ENCODE measurements around the gene IL36RN. TPM values are rescaled to one million over a fixed set of nuclear protein-coding genes. Genes with fewer than 3 reads are reported as not detected.

Gene IL36RN
- total RNA-seq, 1 experiment from 2014 or later: 1.7 TPM

- no peak for TF ChIP-seq EZH2 (IDR thresholded peaks at IDR 0.05; ENCODE audit: low read depth)
- TF ChIP-seq, protein P1, sequence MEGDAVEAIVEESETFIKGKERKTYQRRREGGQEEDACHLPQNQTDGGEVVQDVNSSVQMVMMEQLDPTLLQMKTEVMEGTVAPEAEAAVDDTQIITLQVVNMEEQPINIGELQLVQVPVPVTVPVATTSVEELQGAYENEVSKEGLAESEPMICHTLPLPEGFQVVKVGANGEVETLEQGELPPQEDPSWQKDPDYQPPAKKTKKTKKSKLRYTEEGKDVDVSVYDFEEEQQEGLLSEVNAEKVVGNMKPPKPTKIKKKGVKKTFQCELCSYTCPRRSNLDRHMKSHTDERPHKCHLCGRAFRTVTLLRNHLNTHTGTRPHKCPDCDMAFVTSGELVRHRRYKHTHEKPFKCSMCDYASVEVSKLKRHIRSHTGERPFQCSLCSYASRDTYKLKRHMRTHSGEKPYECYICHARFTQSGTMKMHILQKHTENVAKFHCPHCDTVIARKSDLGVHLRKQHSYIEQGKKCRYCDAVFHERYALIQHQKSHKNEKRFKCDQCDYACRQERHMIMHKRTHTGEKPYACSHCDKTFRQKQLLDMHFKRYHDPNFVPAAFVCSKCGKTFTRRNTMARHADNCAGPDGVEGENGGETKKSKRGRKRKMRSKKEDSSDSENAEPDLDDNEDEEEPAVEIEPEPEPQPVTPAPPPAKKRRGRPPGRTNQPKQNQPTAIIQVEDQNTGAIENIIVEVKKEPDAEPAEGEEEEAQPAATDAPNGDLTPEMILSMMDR (conservative IDR thresholded peaks at IDR 0.05): no peak
- Histone ChIP-seq H3K9me3 (ENCODE audit: insufficient read depth, low read depth) (no peaks in the 10 kb centered on the region), H4K20me1 (ENCODE audit: insufficient read depth) (no peaks in the 10 kb centered on the region), H3K4me3 (no peak overlapping the region), H3K4me1 (replicated peaks; ENCODE audit: insufficient read depth) (peaks cover 28% of the 10 kb centered on the region), H3K36me3 (ENCODE audit: low read depth) (no peaks in the 10 kb centered on the region; the same call in 1 of the 2 replicates), H3K4me2 (no peak overlapping the region), H3K27me3 (ENCODE audit: insufficient read depth, low read depth) (no peaks in the 10 kb centered on the region), H3K79me2 (ENCODE audit: low read depth) (no peaks in the 10 kb centered on the region), H3K9me2 (ENCODE audit: insufficient read depth) (no peaks in the 10 kb centered on the region), H3F3A (ENCODE audit: insufficient read depth, low read depth) (peaks cover 26% of the 10 kb centered on the region), H3K27ac (no peak overlapping the region), H2AFZ (no peak overlapping the region)
- ChIA-PET CTCF (interaction anchor here (0.6 to 0.9 kb wide), 3 partner anchors 91 to 119 kb away, joined by 3 to 5 read pairs (median 4); no protein-coding TSS in a partner anchor), POLR2A (ENCODE audit: unreplicated experiment) (no interaction called here)
- DNase-seq: no peak
- intact Hi-C loops (cut with micrococcal nuclease; ENCODE audit: unreplicated experiment): loop anchor here (5.0 kb wide), 1 partner anchor 309 kb away; no protein-coding TSS in a partner anchor
- no TSS peak for BruUV-seq (replicated peaks)
These were observed 24.3 kb downstream of the IL36RN start for GRCh38 chr2:113083296-113083695.

DNA sequence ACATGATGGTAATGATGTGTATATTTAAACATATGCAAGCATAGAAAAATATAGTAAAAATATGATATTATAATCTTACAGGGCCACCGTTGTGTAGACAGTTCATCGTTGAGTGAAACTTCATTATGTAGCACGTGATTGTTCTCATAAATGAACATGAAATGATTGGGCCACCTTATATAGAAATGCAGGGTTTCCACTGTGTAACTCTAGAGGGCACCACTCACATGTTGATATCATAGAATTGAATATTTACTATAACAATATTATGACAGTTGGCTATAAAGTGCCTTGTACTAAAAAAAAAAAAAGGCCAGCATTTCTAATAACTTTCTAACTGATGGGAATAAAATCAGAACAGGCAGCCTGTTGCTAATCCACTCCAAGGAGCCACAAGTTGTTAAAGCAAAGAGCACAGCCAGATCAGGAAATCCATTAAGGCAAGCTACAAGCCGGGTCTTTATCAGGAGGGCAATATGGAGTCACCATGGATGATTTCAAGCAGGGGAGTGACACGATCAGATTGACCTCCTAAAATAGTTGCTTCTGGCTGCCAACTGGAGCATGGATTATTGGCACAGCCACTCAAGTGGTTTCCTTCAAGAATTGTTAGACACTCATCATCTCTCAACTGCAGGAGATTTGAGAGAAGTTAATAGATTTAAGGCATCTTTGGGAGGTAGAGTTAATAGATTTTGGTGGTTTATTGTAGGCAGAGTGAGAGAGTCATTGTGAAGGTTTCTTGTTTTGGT, 25.4 kb downstream of the IL36RN start:
- POLR2A ChIA-PET (ENCODE audit: unreplicated experiment): no interaction called here
- no peaks in the 10 kb centered on the region for H4K20me1 ChIP-seq (ENCODE audit: insufficient read depth)
- no peak for TF ChIP-seq EZH2 (IDR thresholded peaks at IDR 0.05; ENCODE audit: low read depth)
- TF ChIP-seq, protein P1 (conservative IDR thresholded peaks at IDR 0.05): peak; percentile 66
- no peak overlapping the region for H3K4me2 ChIP-seq
- peaks cover 20% of the 10 kb centered on the region for H3K4me1 ChIP-seq (replicated peaks; ENCODE audit: insufficient read depth)
- intact Hi-C loops (cut with micrococcal nuclease; ENCODE audit: unreplicated experiment): loop anchor here (1.0 to 5.0 kb wide), 3 partner anchors 115 to 308 kb away; no protein-coding TSS in a partner anchor
- H3K27me3 ChIP-seq (ENCODE audit: insufficient read depth, low read depth): no peaks in the 10 kb centered on the region
- no peaks in the 10 kb centered on the region for H3K9me2 ChIP-seq (ENCODE audit: insufficient read depth)
- no peak for DNase-seq
- H3K36me3 ChIP-seq (ENCODE audit: low read depth): no peaks in the 10 kb centered on the region; the same call in 1 of the 2 replicates
- no peaks in the 10 kb centered on the region for H3K79me2 ChIP-seq (ENCODE audit: low read depth)
- no peak overlapping the region for H2AFZ ChIP-seq
- no peak overlapping the region for H3K4me3 ChIP-seq
- CTCF ChIA-PET: interaction anchor here (0.6 to 2.1 kb wide), 6 partner anchors 13 to 1100 kb away, joined by 3 to 11 read pairs (median 4); no protein-coding TSS in a partner anchor
- no peak overlapping the region for H3K27ac ChIP-seq
- H3F3A ChIP-seq (ENCODE audit: insufficient read depth, low read depth): peaks cover 19% of the 10 kb centered on the region
- BruUV-seq (replicated peaks): no TSS peak
- no peaks in the 10 kb centered on the region for H3K9me3 ChIP-seq (ENCODE audit: insufficient read depth, low read depth)

DNA sequence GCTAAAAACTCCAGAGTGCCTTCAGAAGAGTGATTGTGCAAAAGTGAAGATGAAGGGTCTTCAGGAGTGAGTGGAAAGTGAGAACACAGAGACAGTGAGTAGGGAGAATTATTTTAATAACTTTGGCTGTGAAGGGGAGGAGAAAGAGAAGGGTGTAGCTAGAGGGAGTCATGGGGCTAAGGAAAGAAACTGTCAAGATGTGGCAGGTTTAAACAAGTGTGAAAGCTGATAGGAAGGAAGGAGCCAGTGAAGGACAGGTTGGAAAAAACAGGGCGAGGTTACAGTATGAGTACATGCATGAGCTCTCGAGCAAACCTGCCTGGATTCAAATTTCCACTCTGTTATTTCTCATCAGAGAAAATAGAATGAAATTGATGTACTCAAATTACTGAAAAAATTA, 26.5 kb downstream of the IL36RN start:
- H3K79me2 ChIP-seq (ENCODE audit: low read depth): no peaks in the 10 kb centered on the region
- CTCF ChIA-PET: interaction anchor here (1.1 to 2.1 kb wide), 3 partner anchors 32 to 113 kb away, joined by 3 to 9 read pairs (median 3); no protein-coding TSS in a partner anchor
- H3K27ac ChIP-seq: no peak overlapping the region
- POLR2A ChIA-PET (ENCODE audit: unreplicated experiment): interaction anchor here (0.5 kb wide), 1 partner anchor 150 kb away, joined by 3 read pairs; no protein-coding TSS in a partner anchor
- no peaks in the 10 kb centered on the region for H3K9me3 ChIP-seq (ENCODE audit: insufficient read depth, low read depth)
- no peak overlapping the region for H3K4me2 ChIP-seq
- no peak overlapping the region for H2AFZ ChIP-seq
- no peak for TF ChIP-seq EZH2 (IDR thresholded peaks at IDR 0.05; ENCODE audit: low read depth)
- TF ChIP-seq, protein P1 (conservative IDR thresholded peaks at IDR 0.05): no peak
- peaks cover 8% of the 10 kb centered on the region for H3F3A ChIP-seq (ENCODE audit: insufficient read depth, low read depth)
- no peaks in the 10 kb centered on the region for H3K9me2 ChIP-seq (ENCODE audit: insufficient read depth)
- no peaks in the 10 kb centered on the region for H3K27me3 ChIP-seq (ENCODE audit: insufficient read depth, low read depth)
- intact Hi-C loops (cut with micrococcal nuclease; ENCODE audit: unreplicated experiment): loop anchor here (2.0 kb wide), 1 partner anchor 285 kb away; no protein-coding TSS in a partner anchor
- H3K4me1 ChIP-seq (replicated peaks; ENCODE audit: insufficient read depth): peaks cover 9% of the 10 kb centered on the region
- BruUV-seq (replicated peaks): no TSS peak
- no peak for DNase-seq
- no peaks in the 10 kb centered on the region for H4K20me1 ChIP-seq (ENCODE audit: insufficient read depth)
- no peaks in the 10 kb centered on the region; the same call in 1 of the 2 replicates for H3K36me3 ChIP-seq (ENCODE audit: low read depth)
- no peak overlapping the region for H3K4me3 ChIP-seq
